HepG2 (cell line): ENCODE measurements around the gene RPUSD2. TPM values are rescaled to one million over a fixed set of nuclear protein-coding genes. Genes with fewer than 3 reads are reported as not detected.

Experiments used
- ARNTL ChIP-seq: sonication (generic); formaldehyde crosslinking; IDR thresholded peaks from 2 replicates; pipeline ENCODE4 v1.4.0; 2020; ENCODE audit warnings: mild to moderate bottlenecking, missing genetic modification reagents
- HNF4A ChIP-seq: sonication (generic); formaldehyde crosslinking; IDR thresholded peaks from 2 replicates; pipeline ENCODE4 v1.4.0; 2020; ENCODE audit warnings: missing genetic modification reagents
- KAT2B ChIP-seq: fragments of 150-350 bp; IDR thresholded peaks from 2 replicates; pipeline ENCODE4 v1.6.1; 2014; ENCODE audit warnings: low read depth, low read length, borderline replicate concordance
- KDM3A ChIP-seq: IDR thresholded peaks from 2 replicates; pipeline ENCODE4 v1.6.1; 2018; ENCODE audit warnings: low read depth, missing compliant biosample characterization
- NONO ChIP-seq, 2 experiments: fragments of 450-650 bp in 1 of 2; sonication (generic) in 1 of 2; formaldehyde crosslinking in 1 of 2; IDR thresholded peaks in 1 of 2; conservative IDR thresholded peaks in 1 of 2; 2 replicates each; pipeline versions ENCODE4 v1.6.1 to v1.8.0; 2017 to 2022; ENCODE audit warnings: mild to moderate bottlenecking in 1 of 2, missing genetic modification reagents in 1 of 2, moderate library complexity in 1 of 2
- NR2C2 ChIP-seq: sonication (generic); formaldehyde crosslinking; IDR thresholded peaks from 2 replicates; pipeline ENCODE4 v1.4.0; 2020; ENCODE audit warnings: missing genetic modification reagents, mild to moderate bottlenecking, moderate library complexity, borderline replicate concordance
- SALL1 ChIP-seq: sonication (generic); formaldehyde crosslinking; IDR thresholded peaks from 2 replicates; pipeline ENCODE4 v1.8.0; 2022; ENCODE audit warnings: mild to moderate bottlenecking, missing genetic modification reagents
- SAP130 ChIP-seq: IDR thresholded peaks from 2 replicates; pipeline ENCODE4 v1.6.1; 2016; ENCODE audit warnings: low read depth
- SATB2 ChIP-seq: sonication (generic); formaldehyde crosslinking; IDR thresholded peaks from 2 replicates; pipeline ENCODE4 v1.5.0; 2020; ENCODE audit warnings: missing genetic modification reagents
- TFE3 ChIP-seq: IDR thresholded peaks from 2 replicates; pipeline ENCODE4 v1.6.1; 2016
- XBP1 ChIP-seq: sonication (generic); formaldehyde crosslinking; IDR thresholded peaks from 2 replicates; pipeline ENCODE4 v1.5.0; 2020; ENCODE audit warnings: missing genetic modification reagents
- ZHX2 ChIP-seq, 2 experiments: sonication (generic) in 1 of 2; formaldehyde crosslinking in 1 of 2; IDR thresholded peaks; 2 replicates each; pipeline versions ENCODE4 v1.6.1 to v1.9.0; 2014 to 2022; ENCODE audit warnings: antibody characterized with exemption in 1 of 2, borderline replicate concordance in 1 of 2, inconsistent platforms in 1 of 2, low read depth in 1 of 2, missing genetic modification reagents in 1 of 2
- ZNF235 ChIP-seq: sonication (generic); formaldehyde crosslinking; IDR thresholded peaks from 2 replicates; pipeline ENCODE4 v1.8.1; 2023; ENCODE audit warnings: mild to moderate bottlenecking, missing genetic modification reagents, borderline replicate concordance
- ZNF350 ChIP-seq: sonication (generic); formaldehyde crosslinking; IDR thresholded peaks from 2 replicates; pipeline ENCODE4 v1.4.0; 2020; ENCODE audit warnings: mild to moderate bottlenecking, low read depth, missing genetic modification reagents, borderline replicate concordance
- ZNF563 ChIP-seq: sonication (generic); formaldehyde crosslinking; IDR thresholded peaks from 2 replicates; pipeline ENCODE4 v1.8.0; 2022; ENCODE audit warnings: mild to moderate bottlenecking, moderate library complexity, missing genetic modification reagents
- ZNF839 ChIP-seq: sonication (generic); formaldehyde crosslinking; IDR thresholded peaks from 2 replicates; pipeline ENCODE4 v1.4.0; 2020; ENCODE audit warnings: missing genetic modification reagents, mild to moderate bottlenecking, borderline replicate concordance
- polyA plus RNA-seq, 8 experiments: library from polyadenylated mRNA; depleted of rRNA in 3 of 8; stranded (reverse) in 7 of 8; unstranded in 1 of 8; fragments of >200 nt; fragmentation: Illumina TruSeq in 4 of 8; extraction: Trizol in 4 of 8; gene quantifications; 2 replicates each; pipeline versions ENCODE4 v1.2.1 to v1.2.3, GENCODE V29; 2011 to 2016; ENCODE audit warnings: low read depth in 4 of 8, missing spikeins in 1 of 8, mixed read lengths in 1 of 8; ENCODE audit not compliant: insufficient read depth in 1 of 8
- total RNA-seq, 5 experiments: library from RNA; depleted of rRNA; stranded (reverse); fragments of >200 nt; fragmentation: Illumina TruSeq; extraction: Trizol; gene quantifications; 2 replicates each; pipeline ENCODE4 v1.2.3, GENCODE V29; 2016; ENCODE audit warnings: low read depth in 1 of 5
- TF ChIP-seq, protein P1 (sequence below): sonication (generic); formaldehyde crosslinking; IDR thresholded peaks from 2 replicates; pipeline ENCODE4 v1.5.1; 2020; ENCODE audit warnings: mild to moderate bottlenecking, moderate library complexity, missing genetic modification reagents
- TF ChIP-seq, protein P2 (sequence below): sonication (generic); formaldehyde crosslinking; IDR thresholded peaks from 2 replicates; pipeline ENCODE4 v1.8.0; 2022; ENCODE audit warnings: mild to moderate bottlenecking, missing genetic modification reagents, moderate library complexity

Gene RPUSD2
- total and polyA plus RNA-seq, 2 of the 13 experiments (the other 11 are each of a cell fraction or from before 2014, with no cell fraction given): 8.6 to 14.5 TPM

DNA sequence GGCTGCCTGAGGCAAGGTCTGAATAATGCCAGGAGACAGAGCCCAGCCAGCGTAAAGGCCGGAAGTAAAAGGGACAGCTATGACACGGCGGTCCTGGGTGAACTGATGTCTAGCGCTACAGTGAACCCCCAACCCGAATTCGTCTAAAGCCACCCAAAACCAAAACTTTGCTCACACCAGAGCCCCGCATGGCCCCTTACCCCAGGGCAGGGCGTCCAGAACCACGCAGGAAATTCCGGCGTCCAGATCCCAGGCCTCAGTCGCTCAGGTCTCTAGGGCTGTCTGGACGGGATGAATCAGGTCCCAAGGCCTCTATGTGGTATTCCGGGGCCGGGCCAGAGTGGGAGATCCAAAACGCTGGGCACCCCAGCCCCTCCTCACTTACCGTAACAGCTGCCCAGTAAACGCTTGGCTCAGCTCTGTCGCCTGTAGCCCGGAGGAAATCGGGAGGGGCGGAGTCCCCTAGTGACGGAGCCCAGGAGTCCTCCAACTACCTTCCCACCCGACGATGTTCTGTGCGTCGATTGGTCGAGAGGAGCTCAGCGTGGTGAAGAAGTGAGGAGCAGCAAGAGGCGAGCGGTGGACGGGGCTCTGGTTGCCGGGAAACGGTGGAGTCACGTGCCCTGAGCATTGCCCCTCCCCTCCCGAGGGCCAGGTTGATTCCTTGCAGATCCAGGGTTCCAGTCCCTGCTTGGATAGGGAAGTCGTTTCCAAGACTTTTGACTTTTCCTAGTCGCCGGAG lies 4.3 kb upstream of the RPUSD2 start, which contains the start of gene CCDC32 (continued):
- TF ChIP-seq SAP130 (peak; percentile 85), HNF4A (CRISPR knock-in tag) (no peak), TFE3 (CRISPR knock-in tag) (peak; percentile 80), ZNF563 (CRISPR knock-in tag) (peak; percentile 60; the same call in 1 of the 2 replicates), SALL1 (peak; percentile 74), SATB2 (no peak), KAT2B (no peak), NONO (IDR thresholded peaks at IDR 0.05) (no peak), NONO (CRISPR knock-in tag; conservative IDR thresholded peaks at IDR 0.05) (0 out of 2 replicates have a peak, but pooled peaks have one; percentile 37), ZNF839 (CRISPR knock-in tag) (no peak), KDM3A (CRISPR knock-in tag) (no peak), NR2C2 (CRISPR knock-in tag) (peak; percentile 17; the same call in 1 of the 2 replicates), ARNTL (CRISPR knock-in tag) (peak; percentile 68; the same call in 1 of the 2 replicates), ZNF235 (CRISPR knock-in tag) (peak; percentile 68; the same call in 1 of the 2 replicates), ZHX2 (IDR thresholded peaks at IDR 0.05; ENCODE audit: low read depth) (no peak), ZHX2 (CRISPR knock-in tag; IDR thresholded peaks at IDR 0.05; ENCODE audit: borderline replicate concordance) (no peak), XBP1 (no peak), ZNF350 (CRISPR knock-in tag) (peak; percentile 83)
- TF ChIP-seq, protein P1, sequence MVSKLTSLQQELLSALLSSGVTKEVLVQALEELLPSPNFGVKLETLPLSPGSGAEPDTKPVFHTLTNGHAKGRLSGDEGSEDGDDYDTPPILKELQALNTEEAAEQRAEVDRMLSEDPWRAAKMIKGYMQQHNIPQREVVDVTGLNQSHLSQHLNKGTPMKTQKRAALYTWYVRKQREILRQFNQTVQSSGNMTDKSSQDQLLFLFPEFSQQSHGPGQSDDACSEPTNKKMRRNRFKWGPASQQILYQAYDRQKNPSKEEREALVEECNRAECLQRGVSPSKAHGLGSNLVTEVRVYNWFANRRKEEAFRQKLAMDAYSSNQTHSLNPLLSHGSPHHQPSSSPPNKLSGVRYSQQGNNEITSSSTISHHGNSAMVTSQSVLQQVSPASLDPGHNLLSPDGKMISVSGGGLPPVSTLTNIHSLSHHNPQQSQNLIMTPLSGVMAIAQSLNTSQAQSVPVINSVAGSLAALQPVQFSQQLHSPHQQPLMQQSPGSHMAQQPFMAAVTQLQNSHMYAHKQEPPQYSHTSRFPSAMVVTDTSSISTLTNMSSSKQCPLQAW (CRISPR knock-in tag): peak; percentile 52
- TF ChIP-seq, protein P2, sequence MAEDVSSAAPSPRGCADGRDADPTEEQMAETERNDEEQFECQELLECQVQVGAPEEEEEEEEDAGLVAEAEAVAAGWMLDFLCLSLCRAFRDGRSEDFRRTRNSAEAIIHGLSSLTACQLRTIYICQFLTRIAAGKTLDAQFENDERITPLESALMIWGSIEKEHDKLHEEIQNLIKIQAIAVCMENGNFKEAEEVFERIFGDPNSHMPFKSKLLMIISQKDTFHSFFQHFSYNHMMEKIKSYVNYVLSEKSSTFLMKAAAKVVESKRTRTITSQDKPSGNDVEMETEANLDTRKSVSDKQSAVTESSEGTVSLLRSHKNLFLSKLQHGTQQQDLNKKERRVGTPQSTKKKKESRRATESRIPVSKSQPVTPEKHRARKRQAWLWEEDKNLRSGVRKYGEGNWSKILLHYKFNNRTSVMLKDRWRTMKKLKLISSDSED (CRISPR knock-in tag): no peak
